SU-DHL-6 (cell line): ENCODE measurements around the gene BLCAP.
A peak's percentile ranks its signal among the peaks of the same experiment; 100 is the strongest.

Source experiments
- H2AFZ ChIP-seq: fragments of 200-600 bp; sonication (generic); 2 replicates; pipeline ENCODE4 v1.6.1; 2014; ENCODE audit warnings: low read depth, mild to moderate bottlenecking, moderate library complexity, mixed read lengths, antibody characterized with exemption, low read length; ENCODE audit not compliant: severe bottlenecking
- H3F3A ChIP-seq: fragments of 200-600 bp; shearing (Covaris generic); 2 replicates; pipeline ENCODE4 v1.6.0; 2016; ENCODE audit warnings: antibody characterized with exemption, mild to moderate bottlenecking; ENCODE audit not compliant: insufficient read depth
- H3K27ac ChIP-seq: fragments of 200-600 bp; sonication (generic); 2 replicates; pipeline ENCODE4 v1.5.1; 2016; ENCODE audit warnings: low read depth, mild to moderate bottlenecking, low read length, moderate library complexity, mixed read lengths
- H3K27me3 ChIP-seq: fragments of 200-600 bp; sonication (generic), shearing (Covaris generic); 2 replicates; pipeline ENCODE4 v1.6.0; 2014; ENCODE audit warnings: mild to moderate bottlenecking, low read length
- H3K36me3 ChIP-seq: fragments of 200-600 bp; sonication (generic); 2 replicates; pipeline ENCODE4 v1.6.1; 2014; ENCODE audit warnings: mild to moderate bottlenecking, low read length, mixed read lengths
- H3K4me2 ChIP-seq: fragments of 300-600, 200-600 bp; shearing (Covaris generic), sonication (generic); 2 replicates; pipeline ENCODE4 v1.6.0; 2014; ENCODE audit warnings: low read length, low read depth, mild to moderate bottlenecking; ENCODE audit not compliant: poor library complexity, severe bottlenecking
- H3K4me3 ChIP-seq: fragments of 200-600 bp; sonication (generic); 2 replicates; pipeline ENCODE4 v1.5.1; 2014; ENCODE audit warnings: antibody characterized with exemption, low read length, mild to moderate bottlenecking, mixed read lengths; ENCODE audit not compliant: insufficient read depth, poor library complexity, severe bottlenecking
- H3K79me2 ChIP-seq: fragments of 200-600 bp; sonication (generic); 2 replicates; pipeline ENCODE4 v1.6.1; 2014; ENCODE audit warnings: mild to moderate bottlenecking, low read length, moderate library complexity; ENCODE audit not compliant: insufficient read depth
- H3K9ac ChIP-seq: fragments of 200-600 bp; sonication (generic); 2 replicates; pipeline ENCODE4 v1.7.0; 2014; ENCODE audit warnings: mild to moderate bottlenecking, low read length
- H3K9me2 ChIP-seq: fragments of 200-600 bp; sonication (generic); replicated peaks from 2 replicates; pipeline ENCODE4 v1.6.1; 2014; ENCODE audit warnings: low read length; ENCODE audit not compliant: insufficient read depth
- H3K9me3 ChIP-seq: fragments of 200-600 bp; sonication (generic); 2 replicates; pipeline ENCODE4 v1.6.1; 2014; ENCODE audit warnings: low read length, mixed read lengths; ENCODE audit not compliant: insufficient read depth
- H4K20me1 ChIP-seq: fragments of 200-600 bp; sonication (generic); 2 replicates; pipeline ENCODE4 v1.6.1; 2014; ENCODE audit warnings: low read depth, mild to moderate bottlenecking, antibody characterized with exemption, low read length, moderate library complexity, mixed read lengths
- CTCF ChIP-seq: fragments of 200-600 bp; sonication (generic); IDR thresholded peaks from one replicate; pipeline ENCODE4 v1.5.1; 2017; ENCODE audit warnings: antibody characterized with exemption, mild to moderate bottlenecking, low read length, moderate library complexity; ENCODE audit not compliant: insufficient read depth, poor library complexity, severe bottlenecking
- EZH2phosphoT487 ChIP-seq: fragments of 200-600 bp; sonication (generic), shearing (Covaris generic); conservative IDR thresholded peaks from 2 replicates; pipeline ENCODE4 v1.6.1; 2018; ENCODE audit warnings: mild to moderate bottlenecking, antibody characterized with exemption, low read length, moderate library complexity, mixed read lengths

Gene BLCAP

DNA sequence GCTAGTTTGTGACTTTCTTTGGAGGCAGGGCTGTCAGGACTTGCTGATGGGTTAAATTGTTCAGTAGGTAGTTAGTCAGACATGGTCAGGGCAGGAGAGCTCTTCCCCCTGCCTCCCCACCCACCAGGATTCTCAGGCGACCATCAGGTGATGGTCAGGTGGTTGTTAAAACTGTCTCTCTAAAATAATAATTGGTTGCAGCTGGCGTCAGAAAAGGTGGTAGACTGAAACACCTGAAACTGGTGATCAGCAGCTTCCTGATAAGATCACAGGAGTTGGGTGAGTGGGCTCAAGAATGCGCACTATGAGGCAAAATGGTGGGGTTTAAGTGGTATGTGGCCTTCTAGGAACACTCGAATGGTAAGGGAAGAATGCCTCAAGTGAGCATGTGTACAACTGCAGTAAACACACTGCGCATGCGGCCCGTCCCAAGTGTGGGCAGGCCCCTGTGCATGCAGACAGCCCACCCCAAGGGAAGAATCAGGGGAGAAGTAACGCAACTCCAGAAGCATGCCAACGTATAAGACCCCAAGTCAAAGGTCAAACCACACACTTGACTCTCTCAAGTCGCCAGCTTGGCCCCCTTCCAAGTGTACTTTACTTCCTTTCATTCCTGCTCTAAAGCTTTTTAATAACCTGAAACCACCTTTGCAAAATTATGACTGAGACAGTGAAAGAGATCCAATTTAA, 7.9 kb upstream of the BLCAP start:
- Histone ChIP-seq H3F3A (no peaks in the 10 kb centered on the region), H2AFZ (no peak overlapping the region), H3K9ac (no peak overlapping the region), H3K9me3 (no peaks in the 10 kb centered on the region), H3K27ac (no peak overlapping the region), H4K20me1 (no peaks in the 10 kb centered on the region), H3K9me2 (no peaks in the 10 kb centered on the region), H3K4me2 (no peak overlapping the region), H3K79me2 (no peaks in the 10 kb centered on the region), H3K4me3 (no peak overlapping the region), H3K36me3 (no peaks in the 10 kb centered on the region), H3K27me3 (no peaks in the 10 kb centered on the region)
- TF ChIP-seq CTCF (no peak), EZH2phosphoT487 (no peak)

- no peak for TF ChIP-seq EZH2phosphoT487
- peak; percentile 75 for TF ChIP-seq CTCF
- H3K27ac ChIP-seq = no peak overlapping the region
- H3K27me3 ChIP-seq = no peaks in the 10 kb centered on the region
- H3K9me2 ChIP-seq = no peaks in the 10 kb centered on the region
- no peaks in the 10 kb centered on the region for H3K9me3 ChIP-seq
- no peak overlapping the region for H3K4me3 ChIP-seq
- H3K36me3 ChIP-seq = no peaks in the 10 kb centered on the region
- no peak overlapping the region for H3K9ac ChIP-seq
- H3F3A ChIP-seq = no peaks in the 10 kb centered on the region
- H3K4me2 ChIP-seq = no peak overlapping the region
- no peaks in the 10 kb centered on the region for H4K20me1 ChIP-seq
- H2AFZ ChIP-seq = no peak overlapping the region
- H3K79me2 ChIP-seq = no peaks in the 10 kb centered on the region
These were observed 6.9 kb upstream of the BLCAP start for GRCh38 chr20:37534401-37535157.

DNA sequence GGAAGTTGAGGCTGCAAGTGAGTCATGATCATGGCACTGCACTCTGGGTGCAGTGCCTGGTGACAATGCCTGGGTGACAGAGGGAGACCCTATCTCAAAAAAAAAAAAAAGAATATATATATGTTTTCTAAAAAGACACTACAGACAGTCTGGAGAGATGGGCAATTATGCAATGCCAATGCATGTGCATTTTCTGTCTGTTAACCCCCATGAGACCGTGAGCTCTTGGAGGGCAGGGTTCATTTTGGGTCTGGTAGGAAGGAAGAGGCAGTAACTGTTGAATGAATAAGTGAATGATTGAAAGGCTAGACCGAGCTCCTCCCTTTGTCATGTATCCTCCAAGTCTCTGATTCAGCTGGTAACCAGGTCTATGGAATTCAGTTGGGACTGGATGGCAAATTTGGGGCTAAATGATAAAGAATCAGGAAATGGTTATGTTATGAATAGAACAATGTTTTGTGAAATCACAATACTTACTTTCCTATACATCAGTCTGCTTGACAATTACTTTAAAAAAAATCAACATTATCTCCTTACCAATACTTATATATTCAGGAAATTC, 5.6 kb upstream of the BLCAP start:
- H3K27ac ChIP-seq = no peak overlapping the region
- H2AFZ ChIP-seq = no peak overlapping the region
- no peak for TF ChIP-seq EZH2phosphoT487
- no peak for TF ChIP-seq CTCF
- H3K9me2 ChIP-seq = no peaks in the 10 kb centered on the region
- no peak overlapping the region for H3K4me2 ChIP-seq
- no peak overlapping the region for H3K4me3 ChIP-seq
- H3K9me3 ChIP-seq = no peaks in the 10 kb centered on the region
- H3K27me3 ChIP-seq = no peaks in the 10 kb centered on the region
- H4K20me1 ChIP-seq = no peaks in the 10 kb centered on the region
- H3K9ac ChIP-seq = no peak overlapping the region
- H3K79me2 ChIP-seq = no peaks in the 10 kb centered on the region
- no peaks in the 10 kb centered on the region for H3K36me3 ChIP-seq
- H3F3A ChIP-seq = no peaks in the 10 kb centered on the region
